Measurements from ENCODE around the gene TACO1.

The TACO1 gene

DNA sequence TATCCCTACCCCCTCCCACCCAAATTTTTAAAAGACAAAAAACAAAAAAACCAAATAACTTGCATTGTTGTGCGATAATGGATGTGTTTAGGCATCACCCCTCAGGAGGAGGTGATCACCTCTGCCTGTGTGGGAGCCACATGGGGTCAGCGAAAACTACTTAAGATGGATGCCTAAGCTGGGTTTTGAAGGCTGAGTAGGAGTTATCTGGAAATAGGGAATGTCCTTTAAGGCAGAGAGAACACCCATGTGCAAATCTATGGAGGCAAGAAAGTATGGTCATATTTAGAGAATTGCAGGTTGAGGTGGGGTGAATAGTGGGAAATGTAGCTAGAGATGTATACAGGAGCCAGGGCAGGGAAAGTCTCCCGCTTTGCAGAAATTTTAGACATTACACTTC lies 5.6 kb upstream of the TACO1 start:
- DNase-seq (ENCODE audit: low read depth in 2 of 2) = no peak
- TF ChIP-seq, protein P1, sequence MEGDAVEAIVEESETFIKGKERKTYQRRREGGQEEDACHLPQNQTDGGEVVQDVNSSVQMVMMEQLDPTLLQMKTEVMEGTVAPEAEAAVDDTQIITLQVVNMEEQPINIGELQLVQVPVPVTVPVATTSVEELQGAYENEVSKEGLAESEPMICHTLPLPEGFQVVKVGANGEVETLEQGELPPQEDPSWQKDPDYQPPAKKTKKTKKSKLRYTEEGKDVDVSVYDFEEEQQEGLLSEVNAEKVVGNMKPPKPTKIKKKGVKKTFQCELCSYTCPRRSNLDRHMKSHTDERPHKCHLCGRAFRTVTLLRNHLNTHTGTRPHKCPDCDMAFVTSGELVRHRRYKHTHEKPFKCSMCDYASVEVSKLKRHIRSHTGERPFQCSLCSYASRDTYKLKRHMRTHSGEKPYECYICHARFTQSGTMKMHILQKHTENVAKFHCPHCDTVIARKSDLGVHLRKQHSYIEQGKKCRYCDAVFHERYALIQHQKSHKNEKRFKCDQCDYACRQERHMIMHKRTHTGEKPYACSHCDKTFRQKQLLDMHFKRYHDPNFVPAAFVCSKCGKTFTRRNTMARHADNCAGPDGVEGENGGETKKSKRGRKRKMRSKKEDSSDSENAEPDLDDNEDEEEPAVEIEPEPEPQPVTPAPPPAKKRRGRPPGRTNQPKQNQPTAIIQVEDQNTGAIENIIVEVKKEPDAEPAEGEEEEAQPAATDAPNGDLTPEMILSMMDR (IDR thresholded peaks at IDR 0.05; ENCODE audit: low read depth, low read length) = no peak
- H3K4me3 ChIP-seq (replicated peaks in 1 of 2; ENCODE audit: low read depth in 2 of 2, low read length in 2 of 2) = no peak overlapping the region

DNA sequence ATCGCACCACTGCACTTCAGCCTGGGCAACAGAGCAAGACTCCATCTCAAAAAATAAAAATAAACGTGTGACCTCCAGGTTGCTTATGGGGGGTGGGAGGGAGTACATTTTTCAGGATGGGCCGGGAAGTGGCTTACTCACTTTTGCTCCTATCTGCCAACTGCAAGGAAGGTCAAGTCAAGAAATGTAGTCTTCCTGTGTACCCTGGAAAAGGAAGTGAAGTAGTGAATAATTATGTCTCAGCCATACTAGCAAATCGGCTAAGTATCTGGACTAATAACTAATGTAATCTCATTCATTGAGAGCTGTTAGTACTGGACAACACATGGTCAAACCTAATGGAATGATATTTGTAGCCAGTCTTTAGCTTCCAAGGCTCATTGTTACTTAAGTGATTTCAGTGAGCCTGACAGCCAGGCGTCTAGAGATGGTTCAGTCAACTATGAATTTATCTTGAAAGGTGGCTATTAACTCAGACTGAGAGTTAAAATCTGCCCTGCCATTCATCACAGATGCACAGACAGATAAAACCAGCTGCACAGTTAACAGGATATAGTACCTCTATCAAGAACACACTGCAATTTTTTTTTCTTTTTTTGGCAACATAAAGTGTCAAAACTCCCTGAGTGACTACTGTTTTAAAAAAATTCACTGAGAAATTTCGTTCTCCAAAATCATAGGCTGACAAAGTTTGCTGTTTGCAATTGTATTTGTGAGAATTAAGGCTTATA lies 3.7 kb upstream of the TACO1 start:
- TF ChIP-seq, protein P1 (IDR thresholded peaks at IDR 0.05; ENCODE audit: low read depth, low read length) = no peak

DNA sequence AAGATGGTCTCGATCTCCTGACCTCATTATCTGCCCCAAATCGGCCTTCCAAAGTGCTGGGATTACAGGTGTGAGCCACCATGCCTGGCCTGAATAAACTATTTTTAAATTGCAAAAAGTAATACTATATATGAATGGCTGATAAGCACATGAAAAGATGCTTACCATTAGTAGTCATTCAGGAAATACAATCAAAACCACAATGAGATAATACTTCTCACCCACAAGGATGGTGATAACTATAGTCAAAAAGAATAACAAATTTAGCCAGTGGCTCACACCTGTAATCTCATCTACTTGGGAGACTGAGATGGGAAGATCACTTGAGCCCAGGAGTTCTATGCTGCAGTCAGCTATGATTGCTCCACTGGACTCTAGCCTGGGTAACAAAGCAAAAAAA lies 2.4 kb upstream of the TACO1 start:
- TF ChIP-seq, protein P1 (IDR thresholded peaks at IDR 0.05; ENCODE audit: low read depth, low read length) = no peak
- DNase-seq (ENCODE audit: low read depth in 2 of 2) = no peak
- H3K4me3 ChIP-seq (replicated peaks in 1 of 2; ENCODE audit: low read depth in 2 of 2, low read length in 2 of 2) = no peak overlapping the region

More for the DNA sequence above, 3.7 kb upstream of the TACO1 start:
- H3K4me3 ChIP-seq (replicated peaks in 1 of 2; ENCODE audit: low read depth in 2 of 2, low read length in 2 of 2) = no peak overlapping the region
- peak in 1 of 2 donors; percentile 1 for DNase-seq (ENCODE audit: low read depth in 2 of 2)

DNA sequence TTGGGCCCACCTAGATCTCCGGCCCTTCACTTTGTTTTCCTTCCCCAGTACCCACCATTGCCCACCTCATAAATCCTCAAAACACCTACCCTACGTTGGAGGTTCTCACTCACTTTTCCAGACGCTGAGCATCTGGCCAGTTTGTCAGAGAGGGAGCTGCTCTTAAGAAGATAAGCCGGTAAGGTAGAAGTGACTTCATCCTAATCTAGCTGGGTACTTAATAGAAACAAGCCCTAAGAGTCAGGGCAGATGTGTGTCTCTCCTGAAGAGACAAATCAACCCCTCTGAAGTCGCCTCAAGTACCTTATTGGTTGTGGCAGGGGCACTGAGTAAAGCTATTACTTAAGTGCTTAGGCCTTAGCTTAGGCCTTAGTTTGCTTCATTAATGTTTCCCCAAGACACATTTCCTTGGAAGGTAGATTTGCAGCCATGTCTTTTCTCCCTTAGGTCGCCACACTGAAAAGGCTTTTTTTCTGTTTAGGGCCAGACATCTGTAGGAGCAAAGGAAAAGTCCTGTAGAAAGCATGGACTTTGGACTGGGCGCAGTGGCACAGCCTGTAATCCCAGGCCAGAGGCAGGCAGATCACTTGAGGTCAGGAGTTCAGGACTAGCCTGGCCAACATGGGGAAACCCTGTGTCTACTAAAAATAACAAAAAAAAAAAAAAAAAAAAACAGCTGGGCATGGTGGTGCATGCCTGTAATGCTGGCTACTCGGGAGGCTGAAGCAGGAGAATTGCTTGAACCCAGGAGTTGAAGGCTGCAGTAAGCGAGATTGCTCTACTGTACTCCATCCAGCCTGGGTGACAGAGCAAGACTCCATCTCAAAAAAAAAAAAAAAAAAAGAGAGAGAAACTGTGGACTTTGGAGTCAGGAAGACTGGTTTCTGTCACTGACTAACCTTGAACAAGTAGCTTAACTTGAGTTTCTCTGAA lies 1.0 kb downstream of the TACO1 start:
- peak; percentile 11 to 24 for DNase-seq (ENCODE audit: low read depth in 2 of 2)
- TF ChIP-seq, protein P1 (IDR thresholded peaks at IDR 0.05; ENCODE audit: low read depth, low read length) = no peak
- H3K4me3 ChIP-seq (replicated peaks in 1 of 2; ENCODE audit: low read depth in 2 of 2, low read length in 2 of 2) = peak overlapping the region; percentile 86 to 89

DNA sequence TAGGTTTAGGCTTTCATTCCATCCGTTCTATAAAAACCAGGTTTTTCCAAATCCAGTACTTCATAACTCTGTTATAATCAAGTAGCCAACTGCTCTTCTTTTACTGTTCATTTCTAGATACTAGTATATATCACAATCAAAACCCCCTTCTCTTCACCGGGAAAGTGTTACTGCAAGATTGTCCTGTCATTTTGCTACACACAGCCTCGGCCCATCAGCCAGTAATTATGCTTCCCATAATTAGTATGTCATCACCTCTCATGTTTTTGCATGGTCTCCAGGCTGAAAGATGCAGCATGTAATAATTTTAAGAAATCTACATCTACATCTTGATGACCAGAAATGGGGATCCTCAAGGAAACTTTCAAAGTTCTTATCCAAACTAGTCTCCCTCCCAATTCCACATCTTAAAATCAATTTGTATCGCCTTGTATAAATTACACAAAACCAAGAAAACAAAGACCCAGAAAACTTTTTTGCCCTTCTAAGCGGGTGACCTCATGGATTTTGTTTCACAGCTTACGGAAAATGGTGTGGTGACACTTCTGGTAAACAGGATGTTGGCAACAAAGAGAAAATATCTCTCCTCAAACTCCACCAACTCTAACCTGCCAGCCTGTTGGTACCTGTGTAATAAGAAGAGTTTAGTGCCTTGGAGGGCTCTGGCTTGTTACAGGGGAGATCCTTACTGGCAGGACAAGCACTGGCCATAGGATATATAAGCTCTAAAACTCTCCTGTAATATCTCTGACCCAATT lies 9.3 kb downstream of the TACO1 start:
- TF ChIP-seq, protein P1 (IDR thresholded peaks at IDR 0.05; ENCODE audit: low read depth, low read length) = no peak
- no peak for DNase-seq (ENCODE audit: low read depth in 2 of 2)
- no peak overlapping the region for H3K4me3 ChIP-seq (replicated peaks in 1 of 2; ENCODE audit: low read depth in 2 of 2, low read length in 2 of 2)

DNA sequence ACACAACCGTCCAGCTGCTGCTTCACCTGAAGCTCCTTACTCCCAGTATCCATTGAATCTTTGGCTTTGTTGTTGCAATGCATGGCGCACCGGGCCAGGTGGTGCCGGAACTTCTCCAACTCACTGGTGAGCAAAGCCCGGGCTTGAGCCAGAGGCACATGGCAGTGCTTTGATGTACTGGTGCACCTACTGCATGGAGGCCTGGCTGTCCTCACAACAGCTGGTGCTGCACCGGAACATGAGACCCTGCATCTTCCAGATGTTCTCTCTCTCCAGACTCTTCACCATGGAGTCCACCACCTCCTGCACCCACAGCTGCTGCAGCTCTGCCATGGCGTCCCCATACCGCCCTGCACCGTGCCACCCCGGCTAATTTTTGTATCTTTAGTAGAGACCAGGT lies 10.2 kb downstream of the TACO1 start:
- no peak for DNase-seq (ENCODE audit: low read depth in 2 of 2)
- H3K4me3 ChIP-seq (replicated peaks in 1 of 2; ENCODE audit: low read depth in 2 of 2, low read length in 2 of 2) = no peak overlapping the region
- TF ChIP-seq, protein P1 (IDR thresholded peaks at IDR 0.05; ENCODE audit: low read depth, low read length) = no peak

Measured in cardiac fibroblast (primary cell).